COLO668 (cell line): ENCODE data around the gene DARS1.

Source experiments
- DNase-seq: peaks from one replicate; lab custom pipeline; 2025; ENCODE audit not compliant: unreplicated experiment; lab: John Stamatoyannopoulos, UW

Gene DARS1

DNA sequence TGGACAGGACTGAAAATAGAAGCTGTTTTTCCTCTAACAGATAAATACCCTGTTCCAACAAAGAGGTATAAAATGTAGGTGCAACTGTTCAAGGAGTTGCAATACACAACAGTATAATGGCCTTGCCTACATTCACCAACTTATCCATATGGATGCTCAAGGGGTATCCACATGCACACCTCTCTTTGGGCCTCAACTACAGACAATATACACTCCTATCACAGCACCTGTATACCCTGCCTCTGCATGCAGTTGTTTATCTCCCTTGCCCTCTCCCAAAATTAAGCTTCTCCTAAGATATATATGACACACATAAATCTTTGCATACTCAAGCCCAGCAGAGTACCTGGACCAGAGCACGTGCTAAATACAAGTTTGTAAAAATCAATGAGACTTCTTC is 37.3 kb downstream of the DARS1 start:
- DNase-seq = no peak

DNA sequence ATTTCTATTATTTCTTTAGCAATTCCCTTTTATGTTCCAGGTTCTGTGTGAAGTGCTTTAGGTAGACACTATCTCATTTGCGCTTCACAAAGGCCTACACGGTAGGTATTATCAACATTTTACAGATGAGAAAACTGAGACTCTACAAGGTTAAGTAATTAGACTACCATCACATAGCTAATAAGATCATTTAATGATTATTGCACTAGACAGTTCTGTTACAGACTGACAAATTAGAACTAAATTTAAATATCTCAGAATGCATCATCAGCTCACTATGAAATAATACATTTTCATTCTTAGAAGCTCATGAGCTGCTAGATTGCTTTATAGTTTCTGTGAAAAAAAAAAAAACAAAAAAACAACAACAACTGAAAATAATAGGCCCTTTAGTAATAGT is 37.9 kb downstream of the DARS1 start:
- DNase-seq = no peak

DNA sequence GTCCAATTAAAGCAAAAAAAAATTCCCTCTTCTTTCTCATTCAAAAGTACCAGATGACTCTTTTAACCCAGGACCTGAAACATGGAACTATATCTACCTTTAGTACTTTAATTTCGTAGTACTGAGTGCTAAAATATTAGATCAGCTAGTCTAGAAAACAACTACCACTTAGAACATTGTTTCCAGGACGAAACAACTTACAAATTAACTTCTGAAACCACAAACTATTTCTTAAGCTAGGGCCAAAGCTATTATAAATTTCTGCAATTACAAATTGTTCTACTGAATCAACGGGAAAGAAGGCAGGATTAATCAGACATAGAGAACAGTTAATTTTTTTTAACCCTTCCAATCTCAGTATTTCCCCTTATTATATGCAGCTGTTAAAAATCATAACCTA is 39.9 kb downstream of the DARS1 start:
- DNase-seq = no peak

DNA sequence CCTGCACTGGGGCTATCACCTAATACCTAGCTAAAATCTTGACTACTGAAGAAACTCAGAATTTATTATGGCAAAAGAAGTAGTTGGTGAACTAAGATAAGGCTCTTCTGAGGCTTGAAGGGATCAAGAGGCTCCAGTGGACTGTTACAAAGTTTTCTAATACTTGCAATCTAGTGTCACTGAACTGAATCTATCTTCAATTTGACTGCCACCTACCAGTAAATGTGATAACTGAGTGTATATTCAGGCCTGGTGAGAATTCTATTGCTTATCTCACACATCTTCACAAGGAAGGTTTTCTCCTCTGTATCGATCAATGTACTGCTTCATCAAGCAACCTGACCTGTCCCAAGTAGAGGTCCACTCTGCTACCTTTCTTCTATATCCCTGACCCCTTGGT is 40.8 kb downstream of the DARS1 start:
- DNase-seq = no peak

DNA sequence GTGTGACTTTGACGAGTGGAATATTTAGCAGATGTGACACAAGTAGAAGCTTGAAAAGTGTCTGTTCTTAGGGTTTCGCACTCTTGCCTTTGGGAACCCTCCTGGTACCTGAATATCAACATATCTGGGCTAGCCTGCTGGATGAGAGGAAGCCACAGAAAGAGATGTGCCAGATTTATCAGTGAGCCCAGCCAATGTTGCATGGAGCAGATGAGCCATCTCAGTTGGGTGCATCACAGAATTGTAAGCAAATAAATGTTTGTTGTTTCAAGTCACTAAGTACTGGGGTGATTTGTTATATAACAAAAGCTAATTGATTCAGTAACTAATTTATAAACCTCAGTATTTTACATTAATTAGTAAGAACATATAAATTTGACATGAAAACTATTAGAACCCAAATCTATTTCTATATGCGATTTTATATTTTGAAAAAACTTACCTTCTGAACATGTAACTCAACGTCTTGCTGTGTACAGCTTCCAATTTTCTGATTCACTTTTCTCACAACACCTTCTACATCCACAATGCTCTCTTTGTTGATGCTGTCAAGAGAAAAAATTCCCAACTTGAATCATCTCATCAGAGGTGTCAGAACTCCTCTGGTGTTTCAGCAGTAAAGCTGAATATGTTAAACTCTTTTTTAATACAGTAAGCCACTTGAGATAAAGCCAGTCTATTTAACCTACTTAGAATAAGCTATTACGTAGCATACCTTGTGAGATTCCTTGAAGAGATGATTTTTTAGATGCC is 42.3 kb downstream of the DARS1 start:
- no peak for DNase-seq

DNA sequence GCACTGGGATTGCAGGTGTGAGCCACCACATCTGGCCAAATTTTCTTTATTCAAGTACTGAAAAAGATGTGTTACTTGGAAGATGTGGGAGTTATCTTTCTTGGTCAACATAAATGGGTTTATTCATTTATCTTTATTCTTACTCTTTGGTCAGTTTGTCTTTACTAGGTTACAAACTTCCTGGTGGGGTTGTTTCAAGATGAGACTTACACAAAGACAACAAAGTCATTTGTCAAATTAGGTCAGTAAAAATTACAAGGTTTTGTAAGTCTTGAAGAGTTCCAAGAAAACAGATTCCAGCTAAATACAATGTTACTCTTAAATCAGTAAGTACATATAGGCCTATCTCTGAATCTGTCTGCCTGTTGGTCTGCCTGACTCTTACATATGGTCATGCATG is 48.9 kb downstream of the DARS1 start:
- DNase-seq = no peak

DNA sequence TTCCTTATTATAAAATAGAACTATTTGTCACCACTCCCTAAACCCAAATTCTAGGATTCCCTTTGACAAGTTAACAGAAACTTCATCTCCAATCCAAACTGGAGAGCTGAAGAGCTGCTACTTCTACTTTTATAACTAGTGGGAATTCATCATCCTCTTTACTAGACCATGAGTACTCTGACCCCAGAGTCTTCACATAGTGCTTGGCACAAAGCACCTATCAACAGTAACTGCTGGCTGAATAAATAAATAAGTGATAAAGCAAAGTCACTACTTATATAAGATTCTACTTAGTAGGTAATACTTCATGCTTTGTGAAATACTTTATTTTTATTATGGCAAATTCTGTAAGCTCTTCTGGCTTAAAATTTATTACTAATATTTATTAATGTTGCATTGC is 49.5 kb downstream of the DARS1 start:
- DNase-seq = no peak

DNA sequence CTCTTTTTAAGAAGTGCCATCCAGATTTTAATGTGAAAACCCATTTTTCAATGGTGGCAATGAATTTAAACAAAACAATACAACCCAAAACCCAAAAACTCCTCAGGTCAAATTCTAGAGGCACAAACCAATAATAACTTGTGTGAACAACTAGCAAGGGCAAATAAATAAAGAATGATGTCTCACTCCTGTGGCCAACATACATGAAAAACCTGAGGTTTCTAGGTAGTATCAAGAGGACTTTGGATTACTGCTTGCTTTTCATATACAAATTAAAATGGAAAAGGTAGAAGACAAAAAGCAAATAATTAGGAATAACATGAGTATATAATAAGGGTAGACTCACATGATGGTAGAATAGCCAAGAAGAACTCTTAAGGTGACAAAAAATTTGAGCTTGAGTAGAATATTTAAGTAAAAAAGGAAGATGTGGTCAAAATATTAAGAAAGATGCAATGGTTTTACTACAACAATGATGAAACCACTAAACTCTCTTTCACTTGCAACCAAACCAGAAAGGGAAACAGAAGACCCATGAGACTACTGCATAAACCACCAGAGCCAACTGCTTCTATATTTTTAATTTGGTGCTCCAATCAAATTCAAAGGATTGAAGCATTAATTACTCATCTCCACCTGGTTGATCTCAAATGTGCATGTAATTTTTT is 53.5 kb downstream of the DARS1 start:
- DNase-seq = no peak

DNA sequence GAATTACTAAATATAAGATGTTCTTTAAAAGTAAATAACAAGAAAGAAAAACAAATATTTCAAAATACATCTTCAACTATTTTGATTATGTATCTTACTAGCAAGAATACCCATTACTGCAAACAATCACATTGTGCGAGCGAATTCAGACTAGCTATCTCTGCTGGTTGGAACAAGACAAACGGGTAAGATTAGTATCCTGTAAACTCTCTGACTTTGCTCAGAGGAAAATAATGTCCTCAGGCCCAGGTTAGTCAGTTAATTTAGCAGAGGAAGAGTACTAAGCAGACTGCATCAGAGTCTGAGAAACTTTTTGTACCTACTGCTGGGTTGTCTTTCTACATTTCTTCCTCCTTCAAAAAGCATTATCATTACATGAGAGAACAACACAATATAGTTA is 58.8 kb downstream of the DARS1 start:
- no peak for DNase-seq

DNA sequence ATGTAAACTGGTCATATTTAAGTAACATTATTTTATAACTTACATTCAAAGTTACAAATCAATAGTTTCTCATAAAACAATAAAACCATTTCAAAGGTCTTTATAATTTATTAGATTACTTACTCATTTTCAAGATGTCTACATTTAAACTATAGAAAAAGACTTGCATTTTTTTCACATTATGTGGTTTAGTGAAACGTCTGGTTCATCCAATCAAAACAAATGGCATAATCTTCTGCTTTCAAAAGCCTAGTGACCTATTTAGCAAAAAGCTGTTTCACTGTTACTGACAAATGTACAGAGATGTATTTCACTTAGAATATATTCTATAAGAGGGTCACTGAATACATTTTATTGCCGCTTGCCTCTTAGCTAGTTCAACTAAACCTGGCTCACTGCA is 59.9 kb downstream of the DARS1 start:
- no peak for DNase-seq

DNA sequence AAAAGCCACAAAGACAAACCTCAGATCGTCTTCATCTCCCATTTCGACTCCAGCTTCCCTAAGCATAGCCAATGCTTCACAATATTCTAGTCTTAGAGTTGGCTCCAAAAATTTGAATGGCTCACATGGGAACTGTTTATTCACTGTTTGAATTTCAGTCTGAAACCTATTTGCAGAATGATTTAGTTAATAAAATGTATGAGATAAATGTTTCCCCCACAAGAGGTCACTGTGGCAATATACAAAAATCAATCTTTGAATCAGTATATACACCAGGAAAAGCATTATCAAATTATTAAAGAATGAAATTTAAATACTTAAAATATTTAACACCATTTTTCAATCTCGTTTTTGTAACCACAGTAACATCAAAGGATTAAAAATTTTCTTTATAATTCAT is 69.2 kb downstream of the DARS1 start:
- DNase-seq = no peak

DNA sequence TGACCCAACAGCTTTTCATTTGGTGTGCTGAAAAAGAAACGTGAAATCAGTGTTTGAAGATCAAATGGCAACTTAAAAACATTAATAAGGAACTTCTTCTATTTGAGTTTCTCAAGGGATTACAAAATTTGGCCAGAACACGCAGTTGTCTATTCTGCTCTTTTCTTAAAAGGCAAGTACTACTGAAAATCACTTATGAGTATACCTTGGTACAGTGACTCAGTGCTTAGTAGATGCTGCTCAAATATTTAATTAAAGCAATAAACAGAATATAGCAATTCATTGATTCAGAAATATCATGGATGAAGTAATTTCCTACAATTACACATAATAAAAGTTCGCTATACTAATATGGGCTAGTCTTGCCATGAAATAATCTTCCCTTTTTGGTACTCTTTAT is 70.9 kb downstream of the DARS1 start:
- DNase-seq = no peak

DNA sequence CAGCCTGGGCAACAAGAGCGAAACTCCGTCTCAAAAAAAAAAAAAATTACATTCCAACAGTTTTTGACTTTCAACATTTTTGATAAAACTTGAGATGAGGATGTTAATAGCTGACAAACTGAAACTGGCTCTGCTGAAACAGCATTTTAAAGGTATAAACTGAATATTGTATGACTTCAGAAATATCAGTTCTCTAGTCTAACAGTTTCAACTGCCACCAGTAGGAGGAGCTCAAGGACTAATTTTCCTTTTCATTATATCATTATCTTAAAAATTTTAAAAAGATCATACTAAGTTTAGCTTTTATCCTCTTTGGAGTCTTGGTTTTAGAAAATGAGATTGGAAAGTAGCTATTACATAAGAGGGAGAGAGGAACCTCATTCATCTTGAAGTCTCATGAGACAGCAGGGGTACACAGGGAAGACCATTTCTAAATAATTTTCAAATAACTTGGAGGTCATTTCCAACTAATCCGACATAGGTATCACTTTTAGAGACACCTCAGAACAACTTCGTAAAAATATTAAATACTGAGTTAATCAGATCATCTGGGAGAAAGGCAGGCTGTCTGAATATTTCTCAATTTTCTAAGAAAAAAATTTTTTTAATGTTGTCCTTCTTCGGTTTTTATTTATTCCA is 71.6 kb downstream of the DARS1 start:
- DNase-seq = peak; percentile 41

DNA sequence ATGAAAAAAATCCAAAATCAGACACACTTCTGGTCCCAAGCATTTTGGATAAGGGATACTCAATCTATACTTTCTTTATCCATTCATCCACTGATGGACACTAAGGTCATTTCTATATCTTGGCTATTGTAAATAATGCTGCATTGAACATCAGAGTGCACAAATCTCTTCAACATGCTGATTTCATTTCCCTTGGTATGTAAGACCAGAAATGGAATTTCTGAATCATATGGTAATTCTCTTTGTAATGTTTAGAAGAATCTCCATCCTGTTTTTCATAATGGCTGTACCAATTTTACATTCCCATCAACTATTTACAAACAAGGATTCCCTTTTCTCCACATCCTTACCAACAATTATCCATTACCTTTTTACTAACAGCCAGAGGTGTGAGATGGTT is 75.5 kb downstream of the DARS1 start:
- no peak for DNase-seq

DNA sequence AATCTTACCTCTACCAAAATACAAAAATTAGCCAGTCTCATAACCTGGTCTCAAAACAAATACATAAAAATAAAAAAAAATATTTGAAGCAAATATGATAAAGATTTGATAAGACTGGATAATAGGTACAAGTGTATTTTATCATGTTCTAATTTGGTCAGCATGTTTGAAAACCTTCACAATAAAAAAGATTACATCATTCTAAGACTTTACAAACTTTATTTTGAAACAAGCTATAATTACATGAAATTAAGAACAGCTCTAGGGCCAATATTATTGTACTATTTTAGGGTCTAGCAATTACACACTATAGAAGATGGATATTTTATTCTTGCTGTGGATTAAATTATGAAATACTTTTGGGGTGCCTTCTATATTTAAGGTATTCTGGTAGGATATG is 79.7 kb downstream of the DARS1 start:
- DNase-seq = no peak

DNA sequence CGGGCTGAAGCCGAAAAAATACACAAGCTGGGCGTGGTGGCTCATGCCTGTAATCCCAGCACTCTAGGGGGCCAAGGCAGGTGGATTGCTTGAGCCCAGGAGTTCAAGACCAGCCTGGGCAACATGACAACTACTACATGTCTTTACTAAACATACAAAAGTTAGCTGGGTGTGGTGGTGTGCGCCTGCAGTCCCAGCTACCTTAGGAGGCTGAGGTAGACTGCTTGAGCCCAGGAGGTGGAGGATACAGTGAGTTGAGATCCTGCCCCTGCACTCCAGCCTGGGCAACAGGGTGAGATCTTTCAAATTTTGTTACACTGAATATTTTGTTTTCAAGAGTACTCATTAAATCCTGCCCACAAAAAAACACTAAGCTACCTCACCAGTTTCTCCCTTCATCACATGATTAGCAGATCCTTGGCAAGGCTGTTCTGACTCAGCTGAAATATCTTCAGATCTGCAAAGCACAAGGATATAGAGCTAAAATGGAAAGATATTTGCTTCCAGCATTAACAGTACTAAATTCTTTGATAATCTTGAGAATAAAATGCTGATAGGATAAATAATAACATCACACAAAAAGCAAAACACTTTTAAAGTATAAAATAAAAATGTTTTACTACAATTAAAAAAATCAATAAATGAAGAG is 81.0 kb downstream of the DARS1 start:
- no peak for DNase-seq

DNA sequence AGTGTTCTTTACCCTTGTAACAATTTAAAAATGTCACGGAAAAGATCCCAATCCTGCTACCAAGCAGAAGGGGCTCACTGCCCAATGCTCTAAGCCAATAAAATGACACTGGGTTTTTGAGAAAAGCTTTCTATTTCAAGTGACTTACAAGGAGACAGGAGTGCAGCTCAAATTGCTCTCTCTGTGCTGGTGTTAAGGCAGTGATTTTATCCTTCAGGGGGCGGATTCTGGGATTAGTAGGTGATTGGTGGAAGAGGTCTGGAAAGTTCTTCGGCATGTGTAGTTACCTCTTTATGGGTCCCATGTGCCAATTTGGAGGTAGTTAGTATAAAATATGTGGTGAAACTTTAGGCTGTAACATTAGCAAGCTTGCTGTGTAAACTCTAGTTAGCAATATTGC is 81.8 kb downstream of the DARS1 start:
- no peak for DNase-seq

DNA sequence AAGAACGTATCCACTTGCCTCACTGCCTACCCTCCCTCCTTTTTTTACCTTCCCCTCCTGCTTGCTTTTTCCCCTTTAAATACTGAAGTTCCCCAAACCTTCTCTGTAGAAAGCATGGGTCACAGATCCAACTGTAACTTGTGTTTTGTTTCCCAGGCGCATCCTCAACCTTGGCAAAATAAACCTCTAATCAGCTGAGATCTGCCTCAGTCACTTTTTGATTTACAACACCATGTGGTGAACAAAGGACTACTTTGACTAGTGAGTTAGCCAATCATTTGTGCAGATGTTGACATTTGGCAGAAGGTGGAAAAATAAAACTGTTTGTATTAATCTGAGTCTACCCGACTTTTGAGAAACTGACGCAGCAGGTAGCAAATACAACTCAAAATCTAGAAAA is 85.9 kb downstream of the DARS1 start:
- DNase-seq = no peak

DNA sequence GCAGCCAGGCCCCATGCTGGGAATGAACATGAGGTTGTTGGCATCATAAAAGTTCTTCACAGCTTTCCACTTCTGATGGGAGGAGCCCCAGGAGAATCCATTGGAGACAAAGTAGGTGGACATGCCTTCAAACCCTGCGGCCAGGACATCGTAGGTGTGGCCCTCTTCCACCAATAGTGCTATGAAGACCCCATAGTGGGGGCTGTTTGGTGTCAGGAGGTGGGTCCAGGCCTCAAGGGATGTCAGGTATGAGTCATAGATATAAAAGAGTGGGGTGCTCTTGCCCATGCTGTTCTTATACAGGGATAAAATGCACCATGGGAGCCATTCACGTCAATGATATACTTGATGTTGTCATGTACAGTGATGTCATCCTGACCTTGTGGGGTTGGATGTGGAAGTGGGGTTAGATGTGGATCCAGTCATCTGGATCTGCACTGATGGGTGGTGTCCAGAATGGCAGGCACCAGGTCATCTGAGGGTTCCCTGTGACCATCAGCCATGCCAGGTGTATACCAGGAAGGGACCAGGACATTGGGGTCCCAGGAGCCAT is 87.1 kb downstream of the DARS1 start:
- no peak for DNase-seq

DNA sequence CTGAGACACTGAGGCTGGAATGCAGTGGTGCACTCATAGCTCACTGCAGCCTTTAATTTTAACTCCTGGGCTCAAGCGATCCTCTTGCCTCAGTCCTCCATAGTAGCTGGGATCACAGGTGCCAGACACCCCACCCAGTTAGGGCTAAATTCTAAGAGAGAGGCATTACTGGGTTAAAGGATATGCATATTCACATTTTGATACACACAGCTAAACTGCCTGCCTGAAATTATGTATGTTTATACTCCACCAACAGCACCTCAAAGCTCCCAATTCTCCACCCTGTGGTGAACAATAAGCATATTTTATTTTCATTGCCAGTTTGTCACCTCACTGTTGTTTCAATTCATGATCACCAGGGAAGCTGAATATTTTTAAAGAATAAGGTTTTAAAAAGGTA is 90.5 kb downstream of the DARS1 start:
- no peak for DNase-seq

DNA sequence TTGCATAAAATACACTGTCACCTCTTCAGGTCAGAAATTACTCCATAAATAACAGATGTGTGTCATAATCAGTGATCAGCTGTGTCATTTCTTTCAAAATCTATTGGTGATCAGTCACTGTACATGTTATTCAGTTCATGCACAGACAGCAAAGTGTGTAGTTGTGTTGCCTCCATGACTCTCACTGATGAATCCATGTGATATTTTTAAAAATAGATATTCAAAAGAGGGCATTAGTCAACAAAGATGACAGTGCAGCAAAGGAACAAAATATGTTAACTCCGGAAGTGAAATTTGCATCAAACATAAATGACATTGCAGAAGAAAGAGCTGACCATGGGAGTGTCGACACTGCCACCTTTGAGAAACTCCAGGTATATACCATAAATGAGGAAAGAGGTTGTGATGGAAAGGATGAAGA is 92.0 kb downstream of the DARS1 start:
- DNase-seq = no peak

DNA sequence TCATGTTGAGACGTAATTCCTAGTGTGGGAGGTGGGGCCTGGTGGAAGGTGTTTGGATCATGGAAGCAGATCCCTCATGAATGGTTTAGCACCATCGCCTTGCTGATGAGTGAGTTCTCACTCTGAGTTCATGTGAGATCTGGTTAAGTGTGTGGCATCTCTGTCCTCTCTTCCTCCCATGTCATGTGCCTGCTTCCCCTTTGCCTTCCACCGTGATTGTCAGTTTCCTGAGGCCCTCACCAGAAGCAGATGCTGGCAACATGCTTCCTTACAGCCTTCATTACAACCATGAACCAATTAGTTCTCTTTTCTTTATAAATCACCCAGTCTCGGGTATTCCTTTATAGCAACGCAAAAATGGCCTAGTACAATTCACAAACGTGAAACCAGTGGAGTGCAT is 94.6 kb downstream of the DARS1 start:
- DNase-seq = no peak
